Stimulated activated CD8-positive, alpha-beta memory T cell treated with anti-CD3 and anti-CD28 coated beads, Interleukin-4, amount 100 ng/mL, for 4 hours (primary cell): Measurements from ENCODE around the gene AIFM1.

Experiments used
- DNase-seq, 2 donors: peaks; one replicate each; pipeline ENCODE4 v3.0.0-alpha.2; 2020; ENCODE audit warnings: low read depth in 2 of 2, low spot score in 1 of 2

AIFM1 gene

DNA sequence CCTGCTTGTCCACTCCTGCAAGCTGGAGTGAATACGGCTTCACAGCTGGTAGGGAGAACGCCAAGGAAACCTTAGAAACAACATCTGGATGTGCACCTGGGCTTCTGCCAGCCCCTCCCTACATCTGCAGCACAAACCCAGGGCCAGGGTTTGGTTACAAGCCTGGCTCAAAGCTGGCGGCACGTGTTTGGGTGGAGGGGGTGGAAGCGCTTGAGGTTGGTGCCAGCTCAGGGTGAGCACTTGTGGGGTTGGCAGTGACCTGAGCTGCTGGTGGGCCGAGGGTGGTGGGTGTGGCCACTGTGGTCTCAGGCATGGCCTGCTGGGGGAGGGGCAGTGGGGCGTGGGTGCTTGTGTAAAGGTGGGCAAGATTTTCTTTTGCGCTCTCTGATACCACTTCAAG is 70.9 kb downstream of the AIFM1 start:
- no peak for DNase-seq

DNA sequence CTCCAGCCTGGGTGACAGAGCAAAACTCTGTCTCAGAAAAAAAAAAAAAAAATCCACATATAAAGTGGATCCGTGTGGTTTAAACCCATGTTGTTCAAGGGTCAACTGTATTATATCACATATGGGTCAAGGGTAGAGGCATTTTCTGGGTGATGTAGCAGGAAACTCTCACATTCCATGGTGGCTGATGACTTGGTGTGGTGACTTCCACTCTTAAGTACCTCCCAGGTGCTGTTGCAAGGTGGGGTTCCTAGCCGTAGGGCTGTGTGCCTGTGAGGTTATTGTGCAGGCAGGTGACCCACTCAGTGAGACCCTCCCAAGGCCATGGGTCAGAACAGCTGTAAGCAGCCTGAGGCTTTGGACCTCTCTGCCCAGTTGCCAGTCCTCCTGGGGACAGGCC is 72.4 kb downstream of the AIFM1 start:
- DNase-seq = no peak

DNA sequence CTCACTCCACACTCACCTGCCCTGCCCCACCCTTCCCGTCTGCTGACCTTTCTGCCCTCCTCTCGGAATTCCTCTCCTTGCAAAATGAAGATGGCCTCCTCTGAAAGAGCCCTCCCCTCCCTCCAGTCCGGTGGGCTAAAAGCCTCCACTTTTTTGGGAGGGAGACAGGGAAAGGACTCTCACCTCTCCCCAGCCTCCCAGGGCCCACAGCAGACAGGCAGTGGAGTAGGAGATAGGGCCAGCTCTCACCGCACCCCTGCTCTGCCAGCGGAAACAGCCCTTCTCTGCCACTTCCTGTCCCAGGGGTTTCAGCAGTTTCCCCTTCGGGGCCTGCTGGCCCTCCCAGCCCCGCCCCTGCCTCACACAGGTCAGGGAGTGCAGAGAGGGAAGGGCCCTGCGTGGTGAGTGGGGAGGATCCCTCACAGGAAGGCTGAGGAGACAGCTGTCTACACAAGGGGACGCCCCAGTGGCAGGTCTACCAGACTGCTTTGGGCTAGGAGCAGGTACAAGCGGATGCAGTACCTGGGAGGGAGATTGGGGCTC is 73.6 kb downstream of the AIFM1 start:
- peak; percentile 41 to 74 for DNase-seq

DNA sequence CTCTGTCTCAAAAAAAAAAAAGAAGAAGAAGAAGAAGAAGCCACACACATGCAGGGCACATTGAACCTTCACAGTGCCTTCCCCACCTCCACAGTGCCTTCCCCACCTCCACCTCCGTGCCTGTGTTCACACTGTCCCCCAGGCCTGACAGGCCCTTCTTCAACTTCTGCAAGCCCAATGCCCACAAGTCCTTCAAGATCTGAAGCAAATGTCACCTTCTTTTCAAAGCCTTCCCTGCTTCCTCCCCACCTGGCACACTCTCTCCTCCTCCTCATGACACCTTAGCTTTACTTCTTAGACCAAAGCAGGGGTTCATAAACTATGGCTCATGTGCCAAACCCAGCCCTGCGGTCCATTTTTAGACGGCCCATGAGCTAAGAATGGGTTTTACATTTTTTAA is 75.3 kb downstream of the AIFM1 start:
- DNase-seq = no peak

DNA sequence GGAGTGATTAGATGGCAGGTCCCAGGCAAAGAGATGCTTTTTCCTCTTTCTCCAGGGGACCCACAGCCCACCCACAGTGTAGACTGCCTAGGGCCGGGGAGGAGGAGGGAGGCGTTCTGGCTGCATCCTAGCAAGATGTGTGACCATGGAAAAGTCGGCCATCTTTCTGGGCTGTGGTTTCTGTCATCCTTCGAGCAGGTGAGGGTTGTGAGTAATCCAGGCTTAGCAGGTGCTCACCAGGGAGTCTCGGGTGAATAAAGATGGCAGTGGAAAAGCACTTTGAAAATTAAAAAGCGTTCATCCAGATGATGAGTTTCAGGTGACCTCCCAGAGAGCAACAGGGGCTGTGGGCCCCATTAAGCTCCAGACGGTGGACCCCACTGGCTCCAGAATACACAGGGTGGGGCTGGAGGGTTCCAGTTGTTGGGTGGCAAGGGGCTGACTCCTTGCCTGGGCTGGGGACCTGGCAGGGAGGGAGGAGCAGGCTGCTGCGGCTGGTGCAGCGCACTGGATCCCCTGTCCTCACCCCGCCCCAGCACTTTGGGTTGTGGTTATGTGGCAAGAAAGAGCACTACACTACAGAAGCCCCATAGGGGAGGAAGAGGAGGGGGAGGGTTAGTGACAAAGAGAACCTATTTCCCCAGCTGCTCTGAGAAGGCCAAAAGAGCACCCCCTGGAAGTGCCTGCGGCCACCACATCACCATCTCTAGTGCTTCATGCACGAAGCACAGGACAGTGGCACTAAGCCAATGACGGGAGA is 79.0 kb downstream of the AIFM1 start:
- peak in 1 of 2 donors; percentile 46 for DNase-seq

DNA sequence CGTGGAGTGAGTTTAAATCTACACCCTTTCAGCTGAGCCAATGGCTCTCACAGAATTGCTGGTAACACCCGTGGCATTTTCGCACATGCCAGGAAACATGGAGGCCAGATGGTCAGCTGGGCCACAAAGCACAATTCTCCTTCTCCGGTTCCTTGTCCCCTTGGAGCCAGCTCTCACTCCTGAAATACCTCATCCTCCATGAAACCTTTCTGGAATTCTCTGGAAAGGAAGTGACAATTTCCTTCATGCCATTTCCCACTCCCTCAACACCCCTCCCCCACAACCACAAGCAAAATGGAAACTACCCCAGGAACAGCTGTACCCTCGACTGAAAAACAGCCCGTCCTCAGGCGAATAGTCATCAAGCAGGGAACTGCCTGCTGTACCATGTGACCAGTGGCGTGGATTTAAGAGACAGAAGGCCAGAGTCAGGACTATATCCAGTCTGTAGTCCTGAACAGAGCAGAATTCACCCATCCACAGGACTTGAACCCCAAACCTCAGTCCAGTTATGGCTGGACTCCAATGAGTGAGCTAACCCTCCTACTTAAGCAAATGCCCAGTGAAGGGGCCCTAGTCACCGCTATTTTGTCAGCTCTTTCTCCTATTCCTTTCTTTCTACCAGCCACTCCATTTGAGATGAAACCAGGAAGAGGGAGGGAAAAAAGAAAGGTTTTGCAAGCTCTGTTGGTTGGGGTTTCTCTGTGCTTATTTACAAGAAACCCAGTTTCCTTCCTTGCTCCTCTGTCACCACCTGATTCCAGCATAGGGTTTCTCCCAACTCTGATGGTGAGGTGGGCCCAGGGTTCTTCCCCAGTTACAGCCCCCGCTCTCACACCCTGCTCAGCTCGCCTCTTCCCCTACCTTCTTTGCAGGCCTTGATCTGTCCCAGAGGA is 79.8 kb downstream of the AIFM1 start:
- no peak for DNase-seq

DNA sequence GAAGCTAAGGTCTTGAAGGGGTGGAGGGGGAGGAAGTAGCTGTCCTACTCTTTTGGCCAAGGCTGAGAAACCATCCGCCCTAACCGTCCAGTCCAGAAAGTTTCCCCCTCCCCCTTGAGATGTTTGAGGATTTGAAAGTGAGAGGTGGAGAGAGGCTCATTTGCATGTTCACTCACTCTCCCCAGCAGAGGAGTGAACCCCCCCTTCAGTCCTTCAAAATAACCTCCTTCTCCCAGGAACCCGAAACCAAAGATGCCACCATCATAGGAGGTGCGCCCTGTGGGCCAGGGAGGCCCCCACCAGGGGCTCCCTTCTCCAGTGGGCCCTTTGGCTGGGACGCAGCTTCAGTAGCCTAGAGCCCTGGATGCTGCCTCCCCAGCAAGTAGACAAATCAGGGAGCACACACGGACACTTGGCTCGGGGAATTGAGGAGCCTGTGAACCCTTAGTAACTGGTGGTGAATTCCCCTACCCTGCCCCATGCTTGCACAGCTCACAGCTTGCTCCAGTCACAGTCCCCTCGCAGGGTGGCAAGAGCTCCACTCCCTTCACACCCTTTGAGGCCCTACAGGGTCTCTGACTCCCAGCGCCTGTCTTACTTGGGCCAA is 80.9 kb downstream of the AIFM1 start:
- DNase-seq = no peak

DNA sequence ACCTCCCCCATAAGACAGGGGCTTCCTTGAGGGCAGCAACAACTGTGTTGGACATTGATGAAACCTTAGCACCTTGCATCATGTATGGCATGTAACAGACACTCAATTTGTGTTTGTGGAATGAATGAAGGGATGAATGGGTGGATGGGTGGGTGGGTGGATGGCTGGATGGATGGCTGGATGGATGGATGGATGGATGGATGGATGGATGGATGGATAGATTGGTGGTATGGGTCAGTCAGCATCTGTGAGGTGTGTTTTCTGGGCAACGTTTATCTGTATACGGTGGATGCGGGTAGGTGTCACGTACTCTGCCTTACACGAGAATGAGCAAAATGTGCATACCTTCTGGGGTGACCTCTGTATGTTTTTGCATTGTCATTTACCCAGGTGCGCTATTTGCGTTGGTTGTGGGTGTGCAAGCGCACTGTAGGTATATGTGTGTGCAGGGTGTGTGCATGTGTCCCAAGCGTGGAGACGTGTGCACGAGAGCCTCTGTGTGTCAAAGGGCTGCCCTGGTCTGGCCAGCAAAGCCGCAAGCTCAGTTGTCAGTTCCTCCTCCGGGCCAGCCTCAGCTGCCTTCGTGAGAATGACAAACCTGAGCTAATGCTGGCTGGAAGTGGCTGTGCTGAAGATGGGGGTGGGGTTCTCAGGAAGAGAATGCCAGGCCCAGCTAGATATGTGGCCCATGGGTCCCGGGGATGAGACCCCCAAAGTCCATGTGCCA is 81.8 kb downstream of the AIFM1 start:
- no peak for DNase-seq

DNA sequence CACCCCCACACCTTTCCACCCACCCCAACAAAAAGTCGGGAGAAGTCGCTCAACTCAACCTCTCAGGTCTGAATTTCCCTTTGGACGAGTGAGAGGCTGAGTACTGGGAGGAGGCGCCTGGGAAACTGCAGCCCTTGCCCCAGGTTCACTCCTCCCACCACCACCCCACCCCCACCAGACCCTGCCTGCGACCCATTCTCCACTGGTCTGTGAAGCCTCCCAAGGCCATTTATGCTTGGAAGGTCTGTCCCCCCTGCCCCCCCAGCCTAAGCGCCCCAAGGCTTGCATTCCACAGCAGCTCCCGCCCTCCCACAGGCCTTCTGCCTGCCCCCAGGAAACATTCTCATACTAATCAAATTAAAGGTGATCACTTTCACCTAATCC is 82.5 kb downstream of the AIFM1 start:
- DNase-seq = no peak

DNA sequence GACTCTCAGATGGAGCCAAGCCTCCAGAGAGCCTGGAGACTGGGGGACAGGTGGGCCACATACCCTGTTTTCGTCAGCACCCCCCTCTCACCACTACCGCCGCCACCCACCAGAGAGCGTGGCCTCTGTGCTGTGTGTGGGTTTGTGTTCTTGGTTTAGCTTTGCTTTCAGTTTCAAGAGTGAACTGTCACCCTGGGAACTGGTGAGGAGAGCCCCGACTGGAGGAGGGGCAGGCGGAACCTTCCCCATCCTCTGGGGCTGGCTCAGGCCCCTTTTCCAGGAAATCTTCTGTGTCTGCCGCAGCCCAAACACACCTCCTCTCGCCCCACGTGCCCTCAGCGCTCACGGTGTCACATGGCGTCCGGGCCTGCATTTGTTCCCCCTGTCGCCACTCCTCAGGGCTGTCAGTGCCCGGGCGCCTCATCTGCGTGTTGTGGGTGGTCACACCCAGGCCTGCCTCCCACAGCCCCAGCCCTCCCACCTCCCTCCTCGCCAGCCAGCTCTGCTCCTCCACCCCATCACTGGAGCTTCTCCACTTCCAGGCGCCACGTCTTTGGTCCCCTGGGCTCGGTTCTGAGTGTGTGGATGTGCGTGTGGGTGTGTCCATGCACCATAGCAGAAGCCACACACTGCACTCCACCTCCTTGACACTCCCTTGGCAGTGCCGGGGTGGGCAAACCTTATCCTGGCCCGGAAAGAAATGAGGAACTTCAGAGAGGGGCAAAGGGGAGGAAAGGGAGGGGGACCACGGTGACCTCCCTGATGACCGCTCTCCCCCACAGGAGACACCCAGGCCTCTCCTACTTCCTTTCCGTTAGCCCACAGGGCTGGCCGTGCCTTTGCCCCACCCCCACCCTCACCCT is 83.2 kb downstream of the AIFM1 start:
- peak; percentile 24 to 54 for DNase-seq

DNA sequence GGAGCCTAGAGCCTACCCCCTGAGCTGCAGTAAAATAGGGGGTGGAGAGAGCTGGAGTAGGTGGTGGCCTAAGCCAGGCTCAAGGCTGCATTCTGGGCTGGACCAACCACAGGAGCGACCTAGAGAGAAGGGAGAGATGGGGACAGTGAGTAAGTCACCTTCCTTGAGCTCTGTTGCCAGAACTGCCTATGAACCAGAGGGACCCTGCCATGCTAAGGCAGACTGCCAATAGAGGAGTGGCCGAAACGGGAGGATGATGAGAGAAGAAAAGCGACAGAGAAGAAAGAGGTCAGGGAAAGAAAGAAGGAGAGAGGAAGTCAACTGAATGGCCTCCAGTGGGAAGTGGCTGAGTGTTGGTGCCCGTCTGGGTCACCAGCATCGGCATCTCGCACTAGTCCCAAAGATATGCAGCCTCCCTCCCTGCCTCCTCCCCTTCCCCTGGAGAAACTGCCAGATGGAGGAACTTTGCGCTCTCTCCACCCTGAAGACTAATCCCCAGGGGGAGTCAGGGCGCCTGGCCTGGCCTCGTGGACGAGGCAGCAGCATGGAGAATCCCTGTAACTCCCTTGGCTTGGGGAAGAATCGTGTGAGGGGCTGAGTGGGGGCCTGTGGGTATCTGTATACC is 84.1 kb downstream of the AIFM1 start:
- no peak for DNase-seq

DNA sequence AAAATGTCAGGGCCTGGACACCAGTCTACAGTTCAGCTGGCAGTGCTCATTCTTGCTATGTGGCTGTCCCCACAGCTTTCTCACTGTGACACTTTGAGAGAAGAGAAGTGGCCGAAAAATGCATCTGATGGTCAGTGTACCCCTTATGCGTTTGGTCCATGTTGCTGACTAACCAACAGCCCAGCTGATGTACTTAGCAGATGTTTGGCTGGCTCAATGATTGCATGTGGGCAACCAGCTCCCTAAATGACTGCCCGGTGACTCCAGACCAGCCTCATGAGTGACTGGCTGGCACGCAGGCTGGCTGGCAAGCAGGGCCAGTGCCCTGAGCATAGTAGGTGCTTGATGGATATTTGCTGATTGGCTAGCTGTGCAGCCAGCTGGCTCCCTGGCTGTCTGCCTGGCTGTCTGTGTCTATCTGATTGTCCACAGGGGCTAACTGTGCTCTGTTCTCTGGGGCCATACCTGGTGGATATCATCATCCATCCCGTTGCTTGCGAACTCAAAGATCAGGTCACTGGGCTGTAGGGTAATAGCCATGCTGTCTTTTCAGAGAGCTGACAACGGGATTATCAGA is 84.8 kb downstream of the AIFM1 start:
- no peak for DNase-seq

DNA sequence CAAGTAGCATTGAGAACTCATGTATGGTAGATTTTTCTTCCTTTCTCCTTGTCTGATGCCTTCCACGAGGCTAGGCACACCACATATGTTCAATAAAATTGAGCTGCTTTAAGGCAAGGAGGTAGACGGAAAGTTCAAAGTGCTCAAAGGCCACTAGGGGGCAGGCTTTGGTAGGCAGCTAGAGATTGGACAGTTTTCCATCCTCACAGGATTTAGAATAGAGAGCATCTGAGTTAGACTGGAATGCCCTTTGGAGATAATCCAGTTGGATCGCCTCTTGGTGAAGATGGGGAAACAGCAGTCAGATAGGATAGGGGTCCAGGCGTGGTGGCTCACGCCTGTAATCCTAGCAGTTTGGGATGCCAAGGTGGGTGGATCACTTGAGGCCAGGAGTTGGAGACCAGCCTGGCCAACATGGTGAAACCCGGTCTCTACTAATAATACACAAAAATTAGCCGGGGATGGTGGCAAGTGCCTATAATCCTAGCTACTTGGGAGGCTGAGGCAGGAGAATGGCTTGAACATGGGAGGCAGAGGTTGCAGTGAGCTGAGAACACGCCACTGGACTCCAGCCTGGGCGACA is 85.7 kb downstream of the AIFM1 start:
- peak in 1 of 2 donors; percentile 25 for DNase-seq
